K562 (cell line): ENCODE data around the gene IGF2BP3. TPM values are rescaled to one million over a fixed set of nuclear protein-coding genes. Genes with fewer than 3 reads are reported as not detected.

Experiments
- ATAC-seq: fragments of 200-7000 bp; cut with Tn5 transposase; 3 replicates; pipeline ENCODE4 v1.9.1; 2020; ENCODE audit warnings: moderate library complexity
- BruUV-seq: library from RNA; stranded (reverse); fragments of 400-500 nt; replicated peaks from 2 replicates; lab custom pipeline; 2021; lab: Mats Ljungman, UMichigan
- CTCF ChIA-PET: fragments of 300-600 bp; formaldehyde crosslinking; extraction: SDS; loops from one replicate; lab custom pipeline; 2021; ENCODE audit warnings: low intra/inter-chr PET ratio; lab: Yijun Ruan, JAX
- POLR2A ChIA-PET: fragments of 300-600, 350-650 bp; sonication (Branson Sonifier 250); formaldehyde crosslinking; extraction: SDS; loops from one replicate; lab custom pipeline; 2021; ENCODE audit warnings: antibody characterized with exemption, inconsistent platforms; lab: Yijun Ruan, JAX
- DNase-seq, 4 experiments: peaks; one replicate each; pipeline versions ENCODE4 v3.0.0 to v3.0.0-alpha.2; 2011 to 2018; ENCODE audit warnings: low spot score in 3 of 4, mixed read lengths in 3 of 4; ENCODE audit errors: extremely low read depth in 1 of 4
- FAIRE-seq: peaks from 2 replicates; lab custom pipeline; 2011; peaks lifted over from hg19 to GRCh38; lab: Jason Lieb, UNC
- H2AFZ ChIP-seq: 2 replicates; pipeline ENCODE4 v1.6.0; 2011; ENCODE audit warnings: low read depth, low read length, control low read depth, inconsistent platforms
- H3K27ac ChIP-seq: fragments of 200-600 bp; 3 replicates; pipeline ENCODE4 v1.8.0; 2011; ENCODE audit warnings: low read depth, mild to moderate bottlenecking, control low read depth, inconsistent platforms, low read length, moderate library complexity, mixed read lengths; ENCODE audit errors: extremely low read depth
- H3K27me3 ChIP-seq, 2 experiments: fragments of 300-600 bp in 1 of 2; 2 replicates in 1 of 2; 3 replicates in 1 of 2; pipeline versions ENCODE4 v1.6.0 to v1.8.0; 2011; ENCODE audit warnings: inconsistent platforms in 2 of 2, low read length in 2 of 2, mild to moderate bottlenecking in 1 of 2, mixed read lengths in 1 of 2, moderate library complexity in 1 of 2; ENCODE audit not compliant: control insufficient read depth in 2 of 2, insufficient read depth in 2 of 2
- H3K36me3 ChIP-seq: fragments of 300-600 bp; 3 replicates; pipeline ENCODE4 v1.8.0; 2011; ENCODE audit warnings: mild to moderate bottlenecking, low read length, inconsistent platforms; ENCODE audit not compliant: control insufficient read depth, insufficient read depth
- H3K4me1 ChIP-seq, 2 experiments: fragments of 200-600 bp in 1 of 2; replicated peaks in 1 of 2; 2 replicates in 1 of 2; 3 replicates in 1 of 2; pipeline versions ENCODE4 v1.5.1 to v1.8.0; 2011; ENCODE audit warnings: inconsistent platforms in 2 of 2, low read length in 2 of 2, mild to moderate bottlenecking in 1 of 2, mixed read lengths in 1 of 2, moderate library complexity in 1 of 2; ENCODE audit not compliant: control insufficient read depth in 2 of 2, insufficient read depth in 2 of 2
- H3K4me2 ChIP-seq: 2 replicates; pipeline ENCODE4 v1.6.1; 2011; ENCODE audit warnings: low read length, control low read depth, inconsistent platforms, mixed read lengths; ENCODE audit not compliant: insufficient read depth
- H3K4me3 ChIP-seq: fragments of 200-600 bp; sonication (generic), shearing (Covaris generic); 2 replicates; pipeline ENCODE4 v1.5.1; 2016; ENCODE audit warnings: control low read depth, inconsistent platforms
- H3K79me2 ChIP-seq: fragments of 200-600 bp; 3 replicates; pipeline ENCODE4 v1.8.0; 2011; ENCODE audit warnings: low read length, inconsistent platforms; ENCODE audit not compliant: control insufficient read depth, insufficient read depth
- H3K9ac ChIP-seq, 2 experiments: 2 replicates each; pipeline versions ENCODE4 v1.6.0 to v1.6.1; 2011; ENCODE audit warnings: low read depth in 2 of 2, low read length in 2 of 2, control low read depth in 1 of 2, inconsistent platforms in 1 of 2, mild to moderate bottlenecking in 1 of 2, mixed read lengths in 1 of 2; ENCODE audit not compliant: insufficient read depth in 1 of 2
- H3K9me1 ChIP-seq: one replicate; pipeline ENCODE4 v1.6.0; 2011; ENCODE audit warnings: inconsistent platforms, mild to moderate bottlenecking, low read length, moderate library complexity; ENCODE audit not compliant: control insufficient read depth, insufficient read depth
- H3K9me3 ChIP-seq: replicated peaks from 2 replicates; pipeline ENCODE4 v1.5.1; 2011; ENCODE audit warnings: low read depth, low read length, inconsistent platforms; ENCODE audit not compliant: control insufficient read depth, insufficient read depth
- H4K20me1 ChIP-seq: replicated peaks from 2 replicates; pipeline ENCODE4 v1.6.1; 2011; ENCODE audit warnings: low read length, inconsistent platforms, mixed read lengths; ENCODE audit not compliant: control insufficient read depth, insufficient read depth
- CGGBP1 ChIP-seq: fragments of 250-450 bp; sonication (Bioruptor Pico); IDR thresholded peaks from 2 replicates; pipeline ENCODE4 v1.9.0; 2021; ENCODE audit warnings: mild to moderate bottlenecking
- CSDE1 ChIP-seq, 2 experiments: fragments of 450-650 bp; IDR thresholded peaks; 2 replicates each; pipeline ENCODE4 v1.6.1; 2016; ENCODE audit warnings: mild to moderate bottlenecking in 1 of 2
- E2F5 ChIP-seq: sonication (generic); formaldehyde crosslinking; IDR thresholded peaks from 2 replicates; pipeline ENCODE4 v1.8.0; 2022; ENCODE audit warnings: mild to moderate bottlenecking, missing genetic modification reagents
- MECOM ChIP-seq: fragments of 250-450 bp; sonication (Bioruptor Pico); IDR thresholded peaks from 2 replicates; pipeline ENCODE4 v1.8.0; 2022; ENCODE audit warnings: inconsistent platforms
- POLR2H ChIP-seq: IDR thresholded peaks from 2 replicates; pipeline ENCODE4 v1.6.1; 2016; ENCODE audit warnings: missing genetic modification characterization, low read depth, mild to moderate bottlenecking, control low read depth, missing compliant biosample characterization, moderate library complexity
- TCF15 ChIP-seq: fragments of 250-450 bp; sonication (Bioruptor Pico); IDR thresholded peaks from 2 replicates; pipeline ENCODE4 v1.8.0; 2022; ENCODE audit warnings: moderate library complexity, mild to moderate bottlenecking, inconsistent platforms
- TEAD1 ChIP-seq, 2 experiments: fragments of 450-650 bp in 1 of 2; sonication (generic) in 1 of 2; formaldehyde crosslinking; IDR thresholded peaks; 2 replicates each; pipeline versions ENCODE4 v1.4.0 to v1.8.0; 2020 to 2022; ENCODE audit warnings: mild to moderate bottlenecking in 2 of 2, missing genetic modification reagents in 1 of 2
- ZNF436 ChIP-seq: fragments of 250-450, 450-650 bp; sonication (Bioruptor Pico); formaldehyde crosslinking; IDR thresholded peaks from 2 replicates; pipeline ENCODE4 v1.7.0; 2020; ENCODE audit warnings: mild to moderate bottlenecking
- WGBS: fragments of 100-300 bp; shearing (Covaris generic); methylation state at CpG from one replicate; pipeline ENCODE4 v1.1.6; 2016; ENCODE audit warnings: low coverage, mixed read lengths; ENCODE audit not compliant: insufficient coverage; ENCODE audit errors: missing lambda C conversion rate; 5-methylcytosine and 5-hydroxymethylcytosine counted together
- in situ Hi-C: fragments of 300-500 bp; cut with MboI; formaldehyde crosslinking; loops from 4 replicates; pipeline ENCODE4 v1.15.0; 2018; ENCODE audit warnings: inconsistent platforms, mixed read lengths
- intact Hi-C: fragments of 100-400 bp; cut with micrococcal nuclease; formaldehyde crosslinking; loops from 2 replicates; pipeline ENCODE4 v1.14.2; 2022
- polyA plus RNA-seq, 8 experiments: library from polyadenylated mRNA; depleted of rRNA in 4 of 8; stranded (reverse) in 5 of 8; unstranded in 3 of 8; fragments of >200 nt; fragmentation: Nextera tagmentation in 2 of 8; fragmentation: Illumina TruSeq in 1 of 8; extraction: Ambion mirVana in 2 of 8; extraction: Trizol in 1 of 8; gene quantifications; 2 replicates each; pipeline versions ENCODE4 v1.2.1 to v1.2.3, GENCODE V29; 2011 to 2014; ENCODE audit warnings: inconsistent platforms in 1 of 8, missing spikeins in 1 of 8
- total RNA-seq, 7 experiments: library from RNA; depleted of rRNA in 6 of 7; stranded (reverse); fragments of >200 nt in 6 of 7; fragmentation: Illumina TruSeq in 2 of 7; extraction: Trizol in 2 of 7; gene quantifications; 2 replicates each; pipeline versions ENCODE4 v1.2.1 to v1.2.3, GENCODE V29; 2011 to 2021; ENCODE audit warnings: low replicate concordance in 1 of 7

The IGF2BP3 gene
- total and polyA plus RNA-seq, 9 of the 15 experiments (the other 6 are each of a cell fraction or from before 2014, with no cell fraction given), result 8.4 to 88.1 (median 61.2) TPM

GRCh38 chr7:23341846-23342598, 128.3 kb downstream of the IGF2BP3 start:
- H3K27me3 ChIP-seq, result no peaks in the 10 kb centered on the region
- in situ Hi-C loops, result no loop called here
- CTCF ChIA-PET, result no interaction called here
- intact Hi-C loops, result no loop called here
- no peak for DNase-seq
- 88% methylated on average over 7 of the region's 7 CpGs for WGBS
- H3K36me3 ChIP-seq, result peaks cover 95% of the 10 kb centered on the region
- no peaks in the 10 kb centered on the region for H3K9me1 ChIP-seq
- H3K9me3 ChIP-seq, result no peaks in the 10 kb centered on the region
- H3K4me2 ChIP-seq, result no peak overlapping the region
- H3K9ac ChIP-seq, result no peak overlapping the region
- no TSS peak for BruUV-seq
- H2AFZ ChIP-seq, result no peak overlapping the region
- TF ChIP-seq CSDE1 (IDR thresholded peaks at IDR 0.05) (no peak), POLR2H (tag) (no peak), E2F5 (CRISPR knock-in tag) (no peak), MECOM (CRISPR knock-in tag) (no peak), TEAD1 (CRISPR knock-in tag; IDR thresholded peaks at IDR 0.05) (no peak), ZNF436 (CRISPR knock-in tag) (no peak), CGGBP1 (no peak), TCF15 (CRISPR knock-in tag) (no peak)
- peaks cover 8% of the 10 kb centered on the region in 2 experiments; a peak in 4 of 5 replicates for H3K4me1 ChIP-seq
- H4K20me1 ChIP-seq, result no peaks in the 10 kb centered on the region
- no peak for FAIRE-seq
- no peak overlapping the region for H3K4me3 ChIP-seq
- H3K79me2 ChIP-seq, result peaks cover 9% of the 10 kb centered on the region; the same call in 2 of the 3 replicates
- POLR2A ChIA-PET, result no interaction called here
- H3K27ac ChIP-seq, result no peak overlapping the region
- no peak for ATAC-seq
